ENCODE results near the gene HNMT. TPM values are rescaled to one million over a fixed set of nuclear protein-coding genes. Genes with fewer than 3 reads are reported as not detected.

The HNMT gene
- total RNA-seq: 84.5 and 172 TPM in 2 replicates

GRCh38 chr2:137964066-137964858 is at the start of gene HNMT:
Gene HNMT (plus strand): TSS chr2:137964473. CDS start chr2:137964492, 19 bp downstream.

